ENCODE data around the gene LUC7L.

DNA sequence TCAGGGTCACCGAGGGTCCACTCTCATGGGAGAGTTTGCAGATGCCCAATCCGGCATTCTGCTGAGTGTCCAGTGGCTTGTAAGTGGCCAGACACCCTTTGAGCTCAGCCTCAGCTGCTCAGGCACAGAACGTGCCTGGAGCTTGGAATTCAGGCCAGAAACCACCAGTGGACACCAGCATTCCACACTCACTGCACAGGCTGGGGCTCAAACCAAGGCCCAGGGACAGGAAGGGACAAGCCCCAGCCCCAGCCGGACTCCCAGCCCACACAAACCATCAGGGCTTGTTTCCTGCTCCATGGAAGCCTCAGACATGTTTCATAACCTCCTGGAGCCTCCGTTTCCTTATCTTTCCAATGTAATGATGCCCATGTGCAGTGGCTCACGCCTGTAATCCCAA, 85.8 kb downstream of the LUC7L start:
- TF ChIP-seq ESRRA (IDR thresholded peaks at IDR 0.05; ENCODE audit: borderline replicate concordance, low read length): no peak
- TF ChIP-seq RAD21 (conservative IDR thresholded peaks at IDR 0.05 in 1 of 2, IDR thresholded peaks at IDR 0.05 in 1 of 2): no peak
- TF ChIP-seq, protein P1, sequence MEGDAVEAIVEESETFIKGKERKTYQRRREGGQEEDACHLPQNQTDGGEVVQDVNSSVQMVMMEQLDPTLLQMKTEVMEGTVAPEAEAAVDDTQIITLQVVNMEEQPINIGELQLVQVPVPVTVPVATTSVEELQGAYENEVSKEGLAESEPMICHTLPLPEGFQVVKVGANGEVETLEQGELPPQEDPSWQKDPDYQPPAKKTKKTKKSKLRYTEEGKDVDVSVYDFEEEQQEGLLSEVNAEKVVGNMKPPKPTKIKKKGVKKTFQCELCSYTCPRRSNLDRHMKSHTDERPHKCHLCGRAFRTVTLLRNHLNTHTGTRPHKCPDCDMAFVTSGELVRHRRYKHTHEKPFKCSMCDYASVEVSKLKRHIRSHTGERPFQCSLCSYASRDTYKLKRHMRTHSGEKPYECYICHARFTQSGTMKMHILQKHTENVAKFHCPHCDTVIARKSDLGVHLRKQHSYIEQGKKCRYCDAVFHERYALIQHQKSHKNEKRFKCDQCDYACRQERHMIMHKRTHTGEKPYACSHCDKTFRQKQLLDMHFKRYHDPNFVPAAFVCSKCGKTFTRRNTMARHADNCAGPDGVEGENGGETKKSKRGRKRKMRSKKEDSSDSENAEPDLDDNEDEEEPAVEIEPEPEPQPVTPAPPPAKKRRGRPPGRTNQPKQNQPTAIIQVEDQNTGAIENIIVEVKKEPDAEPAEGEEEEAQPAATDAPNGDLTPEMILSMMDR (IDR thresholded peaks at IDR 0.05): no peak
- no peak for TF ChIP-seq RFX5 (IDR thresholded peaks at IDR 0.05)
